ENCODE data around the gene NDUFA6. TPM values are rescaled to one million over a fixed set of nuclear protein-coding genes. Genes with fewer than 3 reads are reported as not detected.
"Not testable (repeated sequence)": the region's sequence is repeated elsewhere in the genome, so short reads cannot be mapped to it uniquely, and the experiment has no call there.

Gene NDUFA6
- 136 TPM for polyA plus RNA-seq (2012; ENCODE audit: missing spikeins)

DNA sequence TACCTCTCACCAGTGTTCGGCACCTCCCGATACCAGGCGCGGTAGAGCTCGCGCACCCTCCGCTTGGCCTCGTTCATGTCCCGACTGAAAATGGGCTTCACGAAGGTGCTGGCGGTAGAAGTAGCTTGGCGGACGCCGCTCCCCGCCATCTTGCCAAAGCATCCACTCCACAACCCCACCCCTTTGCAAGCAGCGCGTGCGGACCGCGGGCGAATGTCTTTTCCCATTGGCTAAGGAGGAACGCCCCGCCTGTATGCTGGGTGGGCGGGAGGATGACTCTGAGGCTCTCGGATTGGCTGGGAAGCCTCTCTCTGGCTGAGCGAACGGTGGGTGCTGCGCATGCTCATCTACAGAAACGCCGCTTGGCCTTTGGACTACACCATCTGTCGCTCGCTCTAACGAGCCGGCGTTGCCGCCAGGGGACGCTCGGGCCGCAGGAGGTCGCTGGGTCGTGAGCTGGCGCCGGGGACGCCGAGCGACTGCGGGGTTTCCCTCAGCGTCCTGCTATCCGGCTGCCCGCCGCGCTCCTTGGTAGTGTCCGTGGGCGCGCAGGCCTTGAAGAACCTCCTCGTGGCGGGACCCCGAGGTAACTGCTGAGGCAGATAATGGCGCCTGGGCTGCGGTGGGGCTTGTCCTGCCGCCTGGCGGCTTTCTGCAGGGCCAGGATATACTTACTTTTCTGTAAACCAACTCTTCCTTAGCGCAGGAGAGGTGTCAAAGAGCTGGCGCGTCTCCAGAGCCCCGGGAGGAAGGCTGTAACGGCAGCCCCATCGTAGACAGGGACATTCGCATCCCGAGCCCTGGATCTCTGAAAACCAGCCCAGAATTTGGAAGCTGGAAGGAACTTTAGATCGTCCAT, at the start of gene NDUFA6:
NDUFA6 (minus strand) TSS at position 177 of the 859 bp plus-strand sequence; CDS start at position 149, 28 bp downstream.
- DNase-seq (ENCODE audit: insufficient read length) (peak; percentile 96), FAIRE-seq (peak; percentile 99)
- TF ChIP-seq TAF1 (IDR thresholded peaks at IDR 0.05; ENCODE audit: borderline replicate concordance, low read depth, low read length) (peak; percentile 92), POLR2A (IDR thresholded peaks at IDR 0.05; ENCODE audit: low read depth, low read length) (peak; percentile 97), POLR2AphosphoS5 (IDR thresholded peaks at IDR 0.05; ENCODE audit: low read depth, low read length) (peak; percentile 93)

DNA sequence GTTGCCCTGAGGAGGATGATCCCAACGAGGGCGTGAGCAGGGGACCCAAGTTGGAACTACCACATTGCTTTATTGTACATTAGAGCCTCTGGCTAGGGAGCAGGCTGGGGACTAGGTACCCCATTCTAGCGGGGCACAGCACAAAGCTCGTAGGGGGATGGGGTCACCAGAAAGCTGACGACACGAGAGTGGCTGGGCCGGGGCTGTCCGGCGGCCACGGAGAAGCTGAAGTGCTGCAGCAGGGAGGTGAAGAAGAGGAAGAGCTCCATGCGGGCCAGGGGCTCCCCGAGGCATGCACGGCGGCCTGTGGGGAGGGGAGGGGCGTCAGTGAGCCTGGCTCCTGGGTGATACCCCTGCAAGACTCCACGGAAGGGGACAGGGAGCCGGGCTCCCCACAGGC, 49.6 kb upstream of the NDUFA6 start:
- not testable (repeated sequence) for FAIRE-seq; DNase-seq (ENCODE audit: insufficient read length)

DNA sequence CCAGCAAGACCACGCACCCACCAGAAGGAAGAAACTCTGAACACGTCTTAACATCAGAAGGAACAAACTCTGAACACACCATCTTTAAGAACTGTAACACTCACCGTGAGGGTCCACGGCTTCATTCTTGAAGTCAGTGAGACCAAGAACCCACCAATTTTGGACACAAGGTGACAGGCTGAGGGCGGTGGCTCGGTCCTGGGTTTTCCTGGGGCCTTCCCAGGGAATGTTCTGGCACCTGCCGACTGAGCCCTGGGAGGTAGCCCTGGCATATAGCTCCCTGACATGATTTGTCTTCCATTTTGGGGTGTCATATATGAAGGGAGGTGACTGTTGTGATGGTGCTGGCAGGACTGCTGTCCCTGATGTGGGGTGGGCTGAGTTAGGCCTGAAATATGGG, 48.9 kb upstream of the NDUFA6 start:
- DNase-seq (ENCODE audit: insufficient read length), result not testable (repeated sequence)
- peak; percentile 38 for FAIRE-seq

DNA sequence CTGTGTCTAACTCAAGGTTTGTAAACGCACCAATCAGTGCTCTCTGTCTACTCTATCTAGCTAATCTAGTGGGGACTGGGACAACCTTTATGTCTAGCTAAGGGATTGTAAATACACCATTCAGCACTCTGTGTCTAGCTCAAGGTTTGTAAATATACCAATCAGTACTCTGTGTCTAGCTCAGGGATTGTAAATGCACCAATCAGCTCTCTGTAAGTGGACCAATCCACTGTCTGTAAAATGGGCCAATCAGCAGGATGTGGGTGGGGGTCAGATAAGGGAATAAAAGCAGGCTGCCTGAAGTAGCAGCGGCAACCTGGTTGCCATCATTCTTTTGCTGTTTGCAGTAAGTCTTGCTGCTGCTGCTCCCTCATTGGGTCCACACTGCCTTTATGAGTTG, 48.4 kb upstream of the NDUFA6 start:
- FAIRE-seq (no peak), DNase-seq (ENCODE audit: insufficient read length) (no peak)
- TF ChIP-seq POLR2AphosphoS5 (IDR thresholded peaks at IDR 0.05; ENCODE audit: low read depth, low read length), result no peak
- TF ChIP-seq TAF1 (IDR thresholded peaks at IDR 0.05; ENCODE audit: borderline replicate concordance, low read depth, low read length), result no peak
- no peak for TF ChIP-seq POLR2A (IDR thresholded peaks at IDR 0.05; ENCODE audit: low read depth, low read length)

DNA sequence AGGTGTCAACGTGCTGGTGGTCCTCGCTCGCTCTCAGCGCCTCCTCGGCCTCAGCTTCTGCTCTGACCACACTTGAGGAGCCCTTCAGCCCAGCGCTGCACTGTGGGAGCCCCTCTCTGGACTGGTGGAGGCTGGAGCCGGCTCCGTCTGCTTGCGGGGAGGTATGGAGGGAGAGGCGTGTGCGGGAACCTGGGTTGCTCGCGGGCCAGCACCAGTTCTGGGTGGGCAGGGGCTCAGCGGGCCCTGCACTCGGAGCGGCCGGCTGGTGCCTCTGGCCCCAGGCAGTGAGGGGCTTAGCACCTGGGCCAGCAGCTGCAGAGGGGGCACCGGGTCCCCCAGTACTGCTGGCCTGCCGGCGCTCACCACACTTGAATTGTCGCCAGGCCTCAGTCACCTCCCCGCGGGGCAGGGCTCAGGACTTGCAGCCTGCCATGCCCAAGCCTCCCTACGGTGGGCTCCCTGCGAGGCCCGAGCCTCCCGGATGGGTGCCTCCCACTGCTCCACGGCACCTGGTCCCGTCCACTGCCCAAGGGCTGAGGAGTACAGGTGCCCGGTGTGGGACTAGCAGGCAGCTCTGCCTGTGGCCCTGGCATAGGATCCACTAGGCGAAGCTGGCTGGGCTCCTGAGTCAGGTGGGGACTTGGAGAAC, 47.7 kb upstream of the NDUFA6 start:
- FAIRE-seq (no peak), DNase-seq (ENCODE audit: insufficient read length) (no peak)
- TF ChIP-seq TAF1 (IDR thresholded peaks at IDR 0.05; ENCODE audit: borderline replicate concordance, low read depth, low read length) (no peak), POLR2AphosphoS5 (IDR thresholded peaks at IDR 0.05; ENCODE audit: low read depth, low read length) (no peak), POLR2A (IDR thresholded peaks at IDR 0.05; ENCODE audit: low read depth, low read length) (no peak)

DNA sequence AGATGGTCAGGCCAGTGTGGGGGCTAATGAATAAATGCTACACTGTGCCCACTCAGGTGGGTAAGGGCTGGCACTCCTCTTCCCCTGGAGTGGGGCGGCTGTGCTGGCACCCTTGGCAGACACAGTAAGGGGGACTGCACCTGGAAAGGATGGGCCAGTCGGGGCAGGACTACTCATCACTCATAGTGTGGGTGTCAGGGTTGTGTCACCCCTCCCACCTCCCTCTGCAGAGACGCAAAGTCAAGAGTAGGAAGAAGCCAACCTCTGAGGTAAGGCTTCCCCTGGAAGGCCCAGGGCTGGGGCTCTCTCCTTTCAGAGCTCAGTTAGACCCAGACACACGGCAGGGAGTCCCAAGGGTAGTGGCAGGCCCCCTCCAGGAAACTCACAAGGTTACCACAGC, 45.1 kb upstream of the NDUFA6 start:
- DNase-seq (ENCODE audit: insufficient read length), result not testable (repeated sequence)
- peak; percentile 67 for FAIRE-seq

DNA sequence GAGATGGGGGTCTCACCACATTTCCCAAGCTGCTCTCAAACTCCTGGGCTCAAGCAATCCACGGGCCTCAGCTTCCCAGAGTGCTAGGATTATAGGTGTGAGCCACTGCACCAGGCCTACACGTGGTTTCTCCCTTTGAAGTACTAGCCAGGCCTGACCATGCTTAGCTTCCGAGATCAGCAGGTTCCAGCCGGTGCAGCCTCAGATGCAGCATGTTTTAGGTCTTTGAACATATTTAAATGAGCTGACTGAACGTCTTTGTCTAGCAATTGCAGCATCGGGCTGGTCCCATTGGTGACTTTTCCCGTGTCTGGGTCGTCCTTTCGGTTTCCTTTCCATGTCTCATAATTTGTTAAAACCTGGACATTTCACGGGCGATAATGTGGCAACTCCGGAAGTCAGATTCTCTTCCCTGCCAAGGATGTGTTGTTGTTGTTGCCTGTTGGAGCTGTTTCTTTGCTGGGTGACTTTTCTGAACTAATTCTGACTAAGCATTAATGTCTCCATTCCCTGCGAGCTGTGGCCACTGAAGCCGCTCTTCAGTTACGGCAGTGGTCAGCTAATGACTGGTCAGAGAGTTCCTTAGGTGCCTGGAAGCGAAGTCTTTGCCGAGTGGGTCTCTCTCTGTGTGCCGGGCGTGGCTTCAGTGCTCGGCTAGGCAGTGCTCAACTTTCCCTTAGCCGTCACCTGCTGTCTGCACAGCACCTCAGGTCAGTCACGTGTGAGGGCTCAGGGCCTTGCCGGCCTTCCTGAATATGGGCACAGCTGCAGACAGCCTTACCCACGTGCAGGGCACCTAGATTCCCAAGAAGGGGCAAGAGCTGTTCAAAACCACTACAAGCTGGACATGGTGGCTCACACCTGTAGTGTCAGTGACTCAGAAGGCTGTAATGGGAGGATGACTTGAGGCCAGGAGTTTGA, 43.8 kb upstream of the NDUFA6 start:
- FAIRE-seq (no peak), DNase-seq (ENCODE audit: insufficient read length) (no peak)
- no peak for TF ChIP-seq POLR2A (IDR thresholded peaks at IDR 0.05; ENCODE audit: low read depth, low read length)

DNA sequence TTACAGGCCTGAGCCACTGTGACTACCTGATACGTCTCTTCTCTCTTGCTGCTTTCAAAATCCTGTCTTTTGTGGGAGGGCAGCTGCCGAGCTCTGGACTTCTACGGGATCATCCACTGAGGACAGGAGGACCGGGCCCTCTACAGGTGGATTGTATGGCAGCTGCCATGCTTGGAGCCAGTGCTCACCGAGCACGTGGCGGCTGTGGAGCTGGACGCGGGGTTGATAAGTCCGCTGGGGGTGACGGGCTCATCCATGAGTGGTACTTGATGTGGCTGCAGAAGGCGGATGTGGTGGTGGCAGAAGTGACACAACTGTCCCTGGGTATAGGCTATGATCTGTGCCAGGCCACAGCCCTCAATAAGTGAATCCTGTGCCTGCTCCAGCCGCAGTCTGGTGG, 41.9 kb upstream of the NDUFA6 start:
- TF ChIP-seq POLR2AphosphoS5 (IDR thresholded peaks at IDR 0.05; ENCODE audit: low read depth, low read length), result no peak
- no peak for TF ChIP-seq POLR2A (IDR thresholded peaks at IDR 0.05; ENCODE audit: low read depth, low read length)
- no peak for TF ChIP-seq TAF1 (IDR thresholded peaks at IDR 0.05; ENCODE audit: borderline replicate concordance, low read depth, low read length)
- no peak for DNase-seq (ENCODE audit: insufficient read length)
- no peak for FAIRE-seq

DNA sequence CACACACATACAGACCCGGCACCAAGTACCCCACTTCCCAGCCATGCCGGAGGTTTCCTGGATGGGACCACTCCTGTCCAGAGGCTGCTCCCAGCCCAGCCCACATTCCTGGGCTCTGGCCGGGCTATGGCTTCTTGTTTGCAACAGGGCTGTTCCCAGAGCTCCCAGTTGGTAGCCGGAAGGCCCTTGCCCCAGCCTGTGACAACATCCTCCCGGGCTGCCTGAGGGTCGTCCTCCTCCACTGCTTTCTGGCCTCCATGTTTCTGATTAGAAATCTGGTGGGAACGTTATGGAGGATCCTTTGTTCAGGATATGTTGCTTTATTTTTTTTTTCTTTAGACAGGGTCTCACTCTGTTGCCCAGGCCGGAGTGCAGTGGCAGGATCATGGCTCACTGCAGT, 41.0 kb upstream of the NDUFA6 start:
- DNase-seq (ENCODE audit: insufficient read length) (no peak), FAIRE-seq (no peak)
- TF ChIP-seq TAF1 (IDR thresholded peaks at IDR 0.05; ENCODE audit: borderline replicate concordance, low read depth, low read length), result no peak
- TF ChIP-seq POLR2A (IDR thresholded peaks at IDR 0.05; ENCODE audit: low read depth, low read length), result no peak
- no peak for TF ChIP-seq POLR2AphosphoS5 (IDR thresholded peaks at IDR 0.05; ENCODE audit: low read depth, low read length)

DNA sequence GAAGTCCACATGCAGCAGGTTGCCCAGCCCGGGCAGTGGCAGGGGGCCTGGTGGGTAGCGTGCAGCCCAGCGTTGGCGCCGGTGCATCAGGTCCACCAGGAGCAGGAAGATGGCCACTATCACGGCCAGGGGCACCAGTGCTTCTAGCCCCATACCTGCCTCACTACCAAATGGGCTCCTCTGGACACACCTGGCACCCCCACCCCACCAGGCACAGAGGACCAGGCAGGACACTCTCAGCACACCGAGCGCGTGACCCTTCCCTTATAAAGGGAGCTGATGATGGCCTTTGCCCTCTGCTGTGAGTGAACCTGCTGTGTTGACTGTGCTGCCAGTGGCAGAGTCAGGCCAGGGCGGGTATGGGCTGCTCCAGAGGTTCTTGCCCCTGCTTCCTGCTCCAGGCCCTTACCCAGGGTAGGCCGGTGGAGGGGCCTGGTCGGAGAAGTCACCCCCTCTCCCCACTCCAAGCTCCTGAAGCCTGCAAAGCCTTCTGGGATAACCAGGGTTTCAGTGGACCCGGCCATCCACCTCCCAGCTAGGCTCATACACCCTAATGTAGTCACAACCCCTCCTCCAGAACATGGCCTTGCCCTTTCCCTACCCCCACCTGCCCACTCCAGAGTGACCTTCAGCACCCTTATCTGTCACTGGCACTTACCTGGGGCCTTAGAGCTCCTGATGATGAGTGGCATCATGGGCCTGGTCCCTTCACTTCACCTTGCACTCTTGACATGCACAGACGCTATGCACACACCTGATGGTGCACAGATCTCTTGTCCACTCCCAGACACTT, 40.3 kb upstream of the NDUFA6 start, which contains the start of gene CYP2D6:
CYP2D6 (minus strand) TSS at position 172 of the 793 bp plus-strand sequence; CDS start at position 153, 19 bp downstream.
- FAIRE-seq; DNase-seq (ENCODE audit: insufficient read length): not testable (repeated sequence)

DNA sequence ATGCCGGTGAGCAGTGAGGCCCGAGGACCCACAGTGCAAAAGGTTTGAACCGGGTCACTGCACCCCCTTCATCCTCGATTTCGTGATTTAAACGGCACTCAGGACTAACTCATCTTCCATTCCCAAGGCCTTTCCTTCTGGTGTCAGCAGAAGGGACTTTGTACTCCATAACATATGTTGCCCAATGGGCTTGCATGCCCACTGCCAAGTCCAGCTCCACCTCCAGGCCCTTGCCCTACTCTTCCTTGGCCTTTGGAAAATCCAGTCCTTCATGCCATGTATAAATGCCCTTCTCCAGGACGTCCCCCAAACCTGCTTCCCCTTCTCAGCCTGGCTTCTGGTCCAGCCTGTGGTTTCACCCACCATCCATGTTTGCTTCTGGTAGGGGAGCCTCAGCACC, 39.6 kb upstream of the NDUFA6 start:
- not testable (repeated sequence) for DNase-seq (ENCODE audit: insufficient read length); FAIRE-seq

DNA sequence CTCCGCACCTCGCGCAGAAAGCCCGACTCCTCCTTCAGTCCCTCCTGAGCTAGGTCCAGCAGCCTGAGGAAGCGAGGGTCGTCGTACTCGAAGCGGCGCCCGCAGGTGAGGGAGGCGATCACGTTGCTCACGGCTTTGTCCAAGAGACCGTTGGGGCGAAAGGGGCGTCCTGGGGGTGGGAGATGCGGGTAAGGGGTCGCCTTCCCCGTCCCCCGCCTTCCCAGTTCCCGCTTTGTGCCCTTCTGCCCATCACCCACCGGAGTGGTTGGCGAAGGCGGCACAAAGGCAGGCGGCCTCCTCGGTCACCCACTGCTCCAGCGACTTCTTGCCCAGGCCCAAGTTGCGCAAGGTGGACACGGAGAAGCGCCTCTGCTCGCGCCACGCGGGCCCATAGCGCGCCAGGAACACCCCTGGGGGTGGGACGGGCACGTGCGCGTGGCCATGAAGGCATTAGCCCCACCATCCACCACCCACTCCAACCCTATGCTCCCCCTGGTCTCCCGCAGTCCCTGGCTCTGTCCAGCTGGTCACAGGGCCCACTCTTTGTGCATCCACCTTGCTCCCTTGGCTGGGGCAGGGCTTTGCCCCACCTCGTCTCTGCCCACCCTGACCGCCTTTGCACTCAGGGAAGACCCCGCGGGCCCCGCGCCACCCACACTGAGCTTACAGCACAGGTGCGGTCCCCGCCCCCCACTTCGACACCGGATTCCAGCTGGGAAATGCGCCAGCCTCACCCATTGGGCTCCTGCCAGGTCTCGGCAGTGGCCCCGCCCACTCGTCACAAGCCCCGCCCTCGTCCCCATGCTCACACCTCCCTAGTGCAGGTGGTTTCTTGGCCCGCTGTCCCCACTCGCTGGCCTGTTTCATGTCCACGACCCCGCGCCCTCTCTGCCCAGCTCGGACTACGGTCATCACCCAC, 38.5 kb upstream of the NDUFA6 start:
- not testable (repeated sequence) for FAIRE-seq; DNase-seq (ENCODE audit: insufficient read length)

DNA sequence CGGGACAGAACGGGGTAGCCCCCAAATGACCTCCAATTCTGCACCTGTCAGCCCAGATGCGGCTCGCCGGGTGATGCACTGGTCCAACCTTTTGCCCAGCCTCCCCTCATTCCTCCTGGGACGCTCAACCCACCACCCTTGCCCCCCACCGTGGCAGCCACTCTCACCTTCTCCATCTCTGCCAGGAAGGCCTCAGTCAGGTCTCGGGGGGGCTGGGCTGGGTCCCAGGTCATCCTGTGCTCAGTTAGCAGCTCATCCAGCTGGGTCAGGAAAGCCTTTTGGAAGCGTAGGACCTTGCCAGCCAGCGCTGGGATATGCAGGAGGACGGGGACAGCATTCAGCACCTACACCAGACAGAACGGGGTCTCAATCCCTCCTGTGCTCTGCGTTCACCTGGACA, 37.4 kb upstream of the NDUFA6 start:
- not testable (repeated sequence) for FAIRE-seq; DNase-seq (ENCODE audit: insufficient read length)
